Smooth muscle cell (in vitro differentiated cells): Measurements from ENCODE around the gene KIRREL1. TPM values are rescaled to one million over a fixed set of nuclear protein-coding genes. Genes with fewer than 3 reads are reported as not detected.

ENCODE experiments used
- DNase-seq: peaks from one replicate; lab custom pipeline; 2025; ENCODE audit not compliant: unreplicated experiment; lab: John Stamatoyannopoulos, UW
- H2AFZ ChIP-seq: fragments of 200-600 bp; sonication (generic); 2 replicates; pipeline ENCODE4 v1.6.0; 2016; ENCODE audit warnings: antibody characterized with exemption, low read depth, mild to moderate bottlenecking
- H3F3A ChIP-seq: fragments of 200-600 bp; sonication (generic); 2 replicates; pipeline ENCODE4 v1.6.0; 2017; ENCODE audit warnings: antibody characterized with exemption, low read depth
- H3K27ac ChIP-seq: fragments of 200-600 bp; sonication (generic); 2 replicates; pipeline ENCODE4 v1.5.1; 2016; ENCODE audit warnings: low read depth, mild to moderate bottlenecking
- H3K27me3 ChIP-seq: fragments of 200-600 bp; sonication (generic); 2 replicates; pipeline ENCODE4 v1.6.1; 2016; ENCODE audit warnings: low read depth, mild to moderate bottlenecking
- H3K36me3 ChIP-seq: fragments of 200-600 bp; sonication (generic); 2 replicates; pipeline ENCODE4 v1.5.1; 2016; ENCODE audit warnings: low read depth
- H3K4me1 ChIP-seq: fragments of 200-600 bp; sonication (generic); 2 replicates; pipeline ENCODE4 v1.5.1; 2016; ENCODE audit warnings: low read depth
- H3K4me2 ChIP-seq: fragments of 200-600 bp; sonication (generic); 2 replicates; pipeline ENCODE4 v1.6.0; 2016; ENCODE audit warnings: mild to moderate bottlenecking
- H3K4me3 ChIP-seq: fragments of 200-600 bp; sonication (generic); 2 replicates; pipeline ENCODE4 v1.5.1; 2016; ENCODE audit warnings: mild to moderate bottlenecking
- H3K79me2 ChIP-seq: fragments of 200-600 bp; sonication (generic); 2 replicates; pipeline ENCODE4 v1.6.0; 2016; ENCODE audit warnings: low read depth, mild to moderate bottlenecking
- H3K9ac ChIP-seq: fragments of 200-600 bp; sonication (generic); 2 replicates; pipeline ENCODE4 v1.6.0; 2016; ENCODE audit warnings: low read depth
- H3K9me3 ChIP-seq: fragments of 200-600 bp; sonication (generic); replicated peaks from 2 replicates; pipeline ENCODE4 v1.5.1; 2016; ENCODE audit warnings: low read depth
- H4K20me1 ChIP-seq: fragments of 200-600 bp; sonication (generic); 2 replicates; pipeline ENCODE4 v1.6.0; 2016; ENCODE audit warnings: low read depth
- WGBS: methylation state at CpG from one replicate; pipeline ENCODE4 v1.1.7; 2016; ENCODE audit warnings: low lambda C conversion rate; 5-methylcytosine and 5-hydroxymethylcytosine counted together
- polyA plus RNA-seq: library from polyadenylated mRNA; unstranded; fragments of >200 nt; fragmentation: Nextera tagmentation; extraction: Ambion mirVana; gene quantifications from 2 replicates; pipeline ENCODE4 v1.2.1, GENCODE V29; 2016
- total RNA-seq: library from RNA; depleted of rRNA; stranded (reverse); fragments of >200 nt; gene quantifications from 2 replicates; pipeline ENCODE4 v1.2.3, GENCODE V29; 2014
- TF ChIP-seq, protein P1 (sequence below): fragments of 200-600 bp; sonication (generic); IDR thresholded peaks from 2 replicates; pipeline ENCODE4 v1.5.1; 2017; ENCODE audit warnings: borderline replicate concordance, mild to moderate bottlenecking, antibody characterized with exemption; ENCODE audit not compliant: insufficient read depth, poor library complexity, severe bottlenecking

The KIRREL1 gene
- total and polyA plus RNA-seq, 2 experiments from 2014 or later: 40.9 to 58.4 TPM

DNA sequence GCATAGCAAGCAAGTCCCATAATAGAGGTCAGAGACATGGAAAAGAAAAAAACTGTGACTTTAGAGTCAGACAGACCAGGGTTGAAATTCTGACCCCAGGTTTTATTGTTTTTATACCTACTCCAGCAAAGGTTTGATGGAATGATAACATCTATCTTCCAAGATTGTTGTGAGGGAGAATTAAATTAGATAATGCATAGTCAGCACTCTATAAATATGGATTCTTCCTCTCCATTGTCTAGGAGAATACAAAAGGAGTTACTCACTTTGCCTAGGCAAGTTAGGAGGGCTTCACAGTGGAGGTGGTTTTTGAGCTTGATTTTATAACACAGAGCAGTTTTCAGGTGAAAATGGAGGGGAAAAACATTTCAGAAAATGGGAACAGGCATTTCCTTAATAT, 46.9 kb downstream of the KIRREL1 start:
- Histone ChIP-seq H4K20me1 (peaks cover 99% of the 10 kb centered on the region), H3K79me2 (peaks cover 88% of the 10 kb centered on the region), H3K9ac (no peak overlapping the region), H3K9me3 (no peaks in the 10 kb centered on the region), H3K36me3 (no peaks in the 10 kb centered on the region), H3K27ac (no peak overlapping the region), H3K4me2 (no peak overlapping the region), H3K27me3 (no peaks in the 10 kb centered on the region), H3K4me3 (no peak overlapping the region), H3K4me1 (peaks cover 35% of the 10 kb centered on the region), H2AFZ (no peak overlapping the region), H3F3A (no peaks in the 10 kb centered on the region)
- TF ChIP-seq, protein P1, sequence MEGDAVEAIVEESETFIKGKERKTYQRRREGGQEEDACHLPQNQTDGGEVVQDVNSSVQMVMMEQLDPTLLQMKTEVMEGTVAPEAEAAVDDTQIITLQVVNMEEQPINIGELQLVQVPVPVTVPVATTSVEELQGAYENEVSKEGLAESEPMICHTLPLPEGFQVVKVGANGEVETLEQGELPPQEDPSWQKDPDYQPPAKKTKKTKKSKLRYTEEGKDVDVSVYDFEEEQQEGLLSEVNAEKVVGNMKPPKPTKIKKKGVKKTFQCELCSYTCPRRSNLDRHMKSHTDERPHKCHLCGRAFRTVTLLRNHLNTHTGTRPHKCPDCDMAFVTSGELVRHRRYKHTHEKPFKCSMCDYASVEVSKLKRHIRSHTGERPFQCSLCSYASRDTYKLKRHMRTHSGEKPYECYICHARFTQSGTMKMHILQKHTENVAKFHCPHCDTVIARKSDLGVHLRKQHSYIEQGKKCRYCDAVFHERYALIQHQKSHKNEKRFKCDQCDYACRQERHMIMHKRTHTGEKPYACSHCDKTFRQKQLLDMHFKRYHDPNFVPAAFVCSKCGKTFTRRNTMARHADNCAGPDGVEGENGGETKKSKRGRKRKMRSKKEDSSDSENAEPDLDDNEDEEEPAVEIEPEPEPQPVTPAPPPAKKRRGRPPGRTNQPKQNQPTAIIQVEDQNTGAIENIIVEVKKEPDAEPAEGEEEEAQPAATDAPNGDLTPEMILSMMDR: no peak
- DNase-seq: no peak

DNA sequence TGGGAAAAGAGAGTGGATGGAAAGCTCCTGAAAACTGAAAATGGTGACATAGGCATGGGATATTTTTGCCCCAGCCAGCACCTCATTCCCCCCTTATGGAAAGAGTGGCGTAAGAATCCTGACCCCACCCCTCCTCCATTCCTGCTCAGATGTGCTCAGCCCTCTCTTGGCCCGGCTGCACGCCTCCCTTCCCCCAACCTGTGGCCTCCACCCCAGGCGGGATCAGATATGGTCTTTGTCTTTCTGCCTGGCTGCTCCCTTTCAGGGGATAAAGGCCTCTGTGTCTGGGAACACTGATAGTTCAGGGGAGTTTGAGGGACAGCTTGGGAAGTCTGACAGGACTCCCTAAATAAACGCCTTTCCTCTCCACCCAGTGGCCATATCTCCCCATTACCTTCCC, 49.8 kb downstream of the KIRREL1 start:
- peaks cover 43% of the 10 kb centered on the region for H3K4me1 ChIP-seq
- no peaks in the 10 kb centered on the region for H3K36me3 ChIP-seq
- TF ChIP-seq, protein P1: no peak
- no peak for DNase-seq
- H3K9ac ChIP-seq: no peak overlapping the region
- 60% methylated on average over 5 of the region's 5 CpGs for WGBS
- no peaks in the 10 kb centered on the region for H3K27me3 ChIP-seq
- H3K4me3 ChIP-seq: no peak overlapping the region
- H2AFZ ChIP-seq: no peak overlapping the region
- H3F3A ChIP-seq: no peaks in the 10 kb centered on the region
- H3K79me2 ChIP-seq: peaks cover 94% of the 10 kb centered on the region
- H3K4me2 ChIP-seq: no peak overlapping the region
- H3K27ac ChIP-seq: no peak overlapping the region
- no peaks in the 10 kb centered on the region for H3K9me3 ChIP-seq
- peaks cover 99% of the 10 kb centered on the region for H4K20me1 ChIP-seq

DNA sequence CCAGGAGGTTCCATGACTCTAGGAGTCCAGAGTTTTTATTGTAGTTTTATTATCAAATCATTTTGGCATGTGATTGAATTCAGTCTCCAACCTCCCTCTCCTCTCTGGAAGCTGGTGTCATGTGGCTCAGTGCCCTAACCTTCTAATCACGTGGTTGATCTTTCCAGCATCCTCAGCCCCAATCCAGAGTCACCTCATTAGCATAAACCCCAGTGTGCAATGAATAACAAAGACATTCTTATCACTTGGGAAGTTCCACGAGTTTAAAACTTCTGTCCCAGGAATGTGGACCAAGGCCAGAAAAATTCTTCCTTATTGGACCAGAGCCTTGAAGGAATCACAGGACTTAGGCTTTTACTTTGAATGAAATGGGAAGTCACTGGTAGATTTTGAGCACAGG, 52.2 kb downstream of the KIRREL1 start:
- Histone ChIP-seq H3K9ac (no peak overlapping the region), H3K4me3 (no peak overlapping the region), H3K4me2 (no peak overlapping the region), H3K4me1 (peaks cover 34% of the 10 kb centered on the region), H3K9me3 (no peaks in the 10 kb centered on the region), H3F3A (no peaks in the 10 kb centered on the region), H4K20me1 (peaks cover 99% of the 10 kb centered on the region), H3K79me2 (peaks cover 82% of the 10 kb centered on the region), H3K27me3 (no peaks in the 10 kb centered on the region), H3K27ac (no peak overlapping the region), H2AFZ (no peak overlapping the region), H3K36me3 (no peaks in the 10 kb centered on the region)
- DNase-seq: no peak
- 31% methylated on average over 2 of the region's 2 CpGs for WGBS
- TF ChIP-seq, protein P1: no peak

DNA sequence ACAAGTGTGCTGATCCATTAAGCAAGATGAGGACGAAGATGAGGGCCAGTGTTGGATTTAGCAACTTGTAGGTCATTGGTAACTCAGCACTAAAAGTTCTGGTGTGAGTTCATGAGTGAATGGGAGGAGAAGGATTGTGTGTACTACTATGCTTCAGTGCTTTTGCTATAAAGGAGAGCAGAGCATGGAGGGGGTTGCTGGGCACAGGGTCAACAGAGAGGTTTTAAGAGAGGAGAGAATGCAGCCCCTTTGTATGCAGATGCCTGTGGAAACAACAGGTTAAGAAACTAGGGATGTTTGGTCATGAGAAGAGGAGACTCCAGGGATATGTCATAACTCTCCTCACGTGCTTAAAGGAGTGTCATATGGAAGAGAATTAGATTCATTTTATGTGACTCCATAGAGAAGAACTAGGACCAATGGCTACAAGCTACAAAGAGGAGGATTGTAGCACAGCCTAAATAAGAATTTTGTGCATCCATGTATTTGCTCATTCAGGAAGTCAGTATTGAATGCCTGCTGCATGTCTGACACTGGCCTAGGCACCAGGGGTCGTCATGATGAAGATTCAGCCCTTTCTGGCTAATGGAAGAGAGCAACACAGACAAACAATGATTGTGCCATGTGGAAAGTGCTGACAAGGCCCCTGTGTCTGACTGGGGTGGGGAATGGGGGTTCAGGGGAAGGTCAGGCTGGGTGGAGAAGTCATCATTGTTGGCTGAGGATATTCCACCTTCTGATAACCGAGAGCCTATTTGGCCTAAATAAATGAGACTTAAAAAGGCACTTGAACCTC, 53.5 kb downstream of the KIRREL1 start:
- H3K36me3 ChIP-seq: no peaks in the 10 kb centered on the region
- no peak overlapping the region for H3K9ac ChIP-seq
- no peaks in the 10 kb centered on the region for H3K9me3 ChIP-seq
- H3K4me3 ChIP-seq: no peak overlapping the region
- DNase-seq: no peak
- H3K27me3 ChIP-seq: no peaks in the 10 kb centered on the region
- WGBS: 82% methylated on average over 4 of the region's 4 CpGs
- TF ChIP-seq, protein P1: no peak
- no peak overlapping the region for H3K4me2 ChIP-seq
- peaks cover 34% of the 10 kb centered on the region for H3K4me1 ChIP-seq
- H2AFZ ChIP-seq: no peak overlapping the region
- H3F3A ChIP-seq: peaks cover 8% of the 10 kb centered on the region
- H4K20me1 ChIP-seq: peaks cover 99% of the 10 kb centered on the region
- no peak overlapping the region for H3K27ac ChIP-seq
- H3K79me2 ChIP-seq: peaks cover 78% of the 10 kb centered on the region
